Ishikawa (cell line): ENCODE measurements around the gene UBN2.

Experiments
- EGR1 ChIP-seq: IDR thresholded peaks from 2 replicates; pipeline ENCODE4 v1.6.1; 2012
- TF ChIP-seq, protein P1 (sequence below): IDR thresholded peaks from 2 replicates; pipeline ENCODE4 v1.6.1; 2012; ENCODE audit warnings: low read depth, mild to moderate bottlenecking

DNA sequence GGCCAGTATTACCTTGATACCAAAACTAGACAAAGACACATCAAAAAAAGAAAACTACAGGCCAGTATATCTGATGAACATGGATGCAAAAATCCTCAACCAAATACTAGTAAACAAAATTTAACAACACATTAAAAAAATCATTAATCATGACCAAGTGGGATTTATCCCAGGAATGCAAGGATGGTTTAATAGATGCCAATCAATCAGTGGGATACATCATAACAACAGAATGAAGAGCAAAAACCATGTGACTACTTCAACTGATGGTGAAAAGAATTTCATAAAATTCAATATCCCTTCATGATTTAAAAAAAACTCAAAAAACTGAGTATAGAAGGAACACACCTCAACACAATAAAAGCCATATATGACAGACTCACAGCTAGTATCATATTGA is 25.2 kb upstream of the UBN2 start:
- no peak for TF ChIP-seq EGR1
- TF ChIP-seq, protein P1, sequence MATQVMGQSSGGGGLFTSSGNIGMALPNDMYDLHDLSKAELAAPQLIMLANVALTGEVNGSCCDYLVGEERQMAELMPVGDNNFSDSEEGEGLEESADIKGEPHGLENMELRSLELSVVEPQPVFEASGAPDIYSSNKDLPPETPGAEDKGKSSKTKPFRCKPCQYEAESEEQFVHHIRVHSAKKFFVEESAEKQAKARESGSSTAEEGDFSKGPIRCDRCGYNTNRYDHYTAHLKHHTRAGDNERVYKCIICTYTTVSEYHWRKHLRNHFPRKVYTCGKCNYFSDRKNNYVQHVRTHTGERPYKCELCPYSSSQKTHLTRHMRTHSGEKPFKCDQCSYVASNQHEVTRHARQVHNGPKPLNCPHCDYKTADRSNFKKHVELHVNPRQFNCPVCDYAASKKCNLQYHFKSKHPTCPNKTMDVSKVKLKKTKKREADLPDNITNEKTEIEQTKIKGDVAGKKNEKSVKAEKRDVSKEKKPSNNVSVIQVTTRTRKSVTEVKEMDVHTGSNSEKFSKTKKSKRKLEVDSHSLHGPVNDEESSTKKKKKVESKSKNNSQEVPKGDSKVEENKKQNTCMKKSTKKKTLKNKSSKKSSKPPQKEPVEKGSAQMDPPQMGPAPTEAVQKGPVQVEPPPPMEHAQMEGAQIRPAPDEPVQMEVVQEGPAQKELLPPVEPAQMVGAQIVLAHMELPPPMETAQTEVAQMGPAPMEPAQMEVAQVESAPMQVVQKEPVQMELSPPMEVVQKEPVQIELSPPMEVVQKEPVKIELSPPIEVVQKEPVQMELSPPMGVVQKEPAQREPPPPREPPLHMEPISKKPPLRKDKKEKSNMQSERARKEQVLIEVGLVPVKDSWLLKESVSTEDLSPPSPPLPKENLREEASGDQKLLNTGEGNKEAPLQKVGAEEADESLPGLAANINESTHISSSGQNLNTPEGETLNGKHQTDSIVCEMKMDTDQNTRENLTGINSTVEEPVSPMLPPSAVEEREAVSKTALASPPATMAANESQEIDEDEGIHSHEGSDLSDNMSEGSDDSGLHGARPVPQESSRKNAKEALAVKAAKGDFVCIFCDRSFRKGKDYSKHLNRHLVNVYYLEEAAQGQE: no peak
